H1 (cell line): ENCODE results near the gene NCF4.

Experiments used
- BRCA1 ChIP-seq: IDR thresholded peaks from 2 replicates; pipeline ENCODE4 v1.6.1; 2012; ENCODE audit warnings: low read depth, low read length, improper control_type of control experiment
- CEBPB ChIP-seq: IDR thresholded peaks from 2 replicates; pipeline ENCODE4 v1.6.1; 2012; ENCODE audit warnings: low read depth, low read length
- CHD2 ChIP-seq: IDR thresholded peaks from 2 replicates; pipeline ENCODE4 v1.6.1; 2012; ENCODE audit warnings: low read length, improper control_type of control experiment
- EGR1 ChIP-seq: IDR thresholded peaks from 2 replicates; pipeline ENCODE4 v1.6.1; 2011; ENCODE audit warnings: low read depth, low read length, borderline replicate concordance
- EP300 ChIP-seq, 2 experiments: IDR thresholded peaks; 1 replicate in 1 of 2; 2 replicates in 1 of 2; pipeline ENCODE4 v1.6.1; 2011 to 2012; ENCODE audit warnings: low read depth in 2 of 2, low read length in 2 of 2, mild to moderate bottlenecking in 2 of 2, borderline replicate concordance in 1 of 2, inconsistent platforms in 1 of 2, moderate library complexity in 1 of 2
- EZH2 ChIP-seq: fragments of 200-600 bp; sonication (generic); IDR thresholded peaks from 2 replicates; pipeline ENCODE4 v1.7.1; 2012; ENCODE audit warnings: low read depth, mild to moderate bottlenecking, moderate library complexity, low read length, inconsistent platforms; ENCODE audit not compliant: severe bottlenecking
- GTF2F1 ChIP-seq: IDR thresholded peaks from 2 replicates; pipeline ENCODE4 v1.6.1; 2012; ENCODE audit warnings: low read depth, low read length, improper control_type of control experiment, borderline replicate concordance
- NRF1 ChIP-seq: IDR thresholded peaks from 2 replicates; pipeline ENCODE4 v1.6.1; 2011; ENCODE audit warnings: mild to moderate bottlenecking, low read depth, low read length, improper control_type of control experiment
- POLR2A ChIP-seq, 2 experiments: IDR thresholded peaks; 1 replicate in 1 of 2; 2 replicates in 1 of 2; pipeline ENCODE4 v1.6.1; 2011; ENCODE audit warnings: low read depth in 2 of 2, low read length in 2 of 2, mild to moderate bottlenecking in 2 of 2; ENCODE audit errors: control extremely low read depth in 1 of 2
- TAF1 ChIP-seq: IDR thresholded peaks from 2 replicates; pipeline ENCODE4 v1.6.1; 2011; ENCODE audit warnings: mild to moderate bottlenecking, low read depth, low read length
- YY1 ChIP-seq: IDR thresholded peaks from 2 replicates; pipeline ENCODE4 v1.6.1; 2011; ENCODE audit warnings: low read depth, mild to moderate bottlenecking, low read length
- ZNF274 ChIP-seq: IDR thresholded peaks from 2 replicates; pipeline ENCODE4 v1.7.0; 2012; ENCODE audit warnings: low read length, borderline replicate concordance; ENCODE audit errors: extremely low read depth
- TF ChIP-seq, protein P1 (sequence below): IDR thresholded peaks from 2 replicates; pipeline ENCODE4 v1.6.1; 2012; ENCODE audit warnings: low read length, inconsistent platforms
- TF ChIP-seq, protein P2 (sequence below), 3 experiments: IDR thresholded peaks; 1 replicate in 2 of 3; 2 replicates in 1 of 3; pipeline versions ENCODE4 v1.5.1 to v1.6.1; 2011; ENCODE audit warnings: low read length in 3 of 3, mild to moderate bottlenecking in 3 of 3, inconsistent platforms in 2 of 3, low read depth in 1 of 3, moderate library complexity in 1 of 3; ENCODE audit not compliant: insufficient read depth in 1 of 3; ENCODE audit errors: control extremely low read depth in 1 of 3

DNA sequence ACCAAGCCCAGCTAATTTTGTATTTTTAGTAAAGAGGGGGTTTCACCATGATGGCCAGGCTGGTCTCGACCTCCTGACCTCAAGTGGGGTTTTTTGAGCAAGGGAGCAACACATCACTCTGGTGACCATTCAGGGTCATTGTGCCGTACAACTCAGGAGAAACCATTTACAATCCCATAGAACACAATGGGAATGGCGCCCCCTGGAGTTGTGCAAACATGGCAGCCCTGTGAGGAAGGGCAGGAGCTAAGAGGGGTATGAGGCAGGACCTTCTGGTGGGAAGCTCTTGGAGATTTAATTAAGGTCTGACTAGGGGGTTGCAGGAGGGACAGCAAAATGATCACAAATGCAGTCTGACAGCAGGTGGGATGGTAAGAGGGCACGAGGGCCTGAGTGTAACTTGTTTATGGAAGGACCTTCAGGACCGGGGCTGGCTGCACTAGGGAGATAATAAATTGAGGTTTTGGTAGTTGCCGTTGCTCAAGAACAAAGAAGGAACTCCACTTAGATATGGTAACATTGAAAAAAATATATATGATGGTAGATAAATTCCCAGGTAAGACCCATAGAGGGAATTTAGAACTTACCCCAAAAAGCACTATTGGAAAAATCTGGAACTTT, 43.6 kb downstream of the NCF4 start:
- TF ChIP-seq POLR2A (IDR thresholded peaks at IDR 0.05; ENCODE audit: control extremely low read depth in 1 of 2, low read depth in 2 of 2, low read length in 2 of 2) (no peak), GTF2F1 (no peak), EGR1 (no peak), CEBPB (no peak), ZNF274 (no peak), CHD2 (no peak), YY1 (no peak), NRF1 (no peak), TAF1 (no peak), EZH2 (no peak), EP300 (IDR thresholded peaks at IDR 0.05; ENCODE audit: borderline replicate concordance in 1 of 2, low read depth in 2 of 2, low read length in 2 of 2) (no peak), BRCA1 (no peak)
- TF ChIP-seq, protein P1, sequence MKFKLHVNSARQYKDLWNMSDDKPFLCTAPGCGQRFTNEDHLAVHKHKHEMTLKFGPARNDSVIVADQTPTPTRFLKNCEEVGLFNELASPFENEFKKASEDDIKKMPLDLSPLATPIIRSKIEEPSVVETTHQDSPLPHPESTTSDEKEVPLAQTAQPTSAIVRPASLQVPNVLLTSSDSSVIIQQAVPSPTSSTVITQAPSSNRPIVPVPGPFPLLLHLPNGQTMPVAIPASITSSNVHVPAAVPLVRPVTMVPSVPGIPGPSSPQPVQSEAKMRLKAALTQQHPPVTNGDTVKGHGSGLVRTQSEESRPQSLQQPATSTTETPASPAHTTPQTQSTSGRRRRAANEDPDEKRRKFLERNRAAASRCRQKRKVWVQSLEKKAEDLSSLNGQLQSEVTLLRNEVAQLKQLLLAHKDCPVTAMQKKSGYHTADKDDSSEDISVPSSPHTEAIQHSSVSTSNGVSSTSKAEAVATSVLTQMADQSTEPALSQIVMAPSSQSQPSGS: no peak
- TF ChIP-seq, protein P2, sequence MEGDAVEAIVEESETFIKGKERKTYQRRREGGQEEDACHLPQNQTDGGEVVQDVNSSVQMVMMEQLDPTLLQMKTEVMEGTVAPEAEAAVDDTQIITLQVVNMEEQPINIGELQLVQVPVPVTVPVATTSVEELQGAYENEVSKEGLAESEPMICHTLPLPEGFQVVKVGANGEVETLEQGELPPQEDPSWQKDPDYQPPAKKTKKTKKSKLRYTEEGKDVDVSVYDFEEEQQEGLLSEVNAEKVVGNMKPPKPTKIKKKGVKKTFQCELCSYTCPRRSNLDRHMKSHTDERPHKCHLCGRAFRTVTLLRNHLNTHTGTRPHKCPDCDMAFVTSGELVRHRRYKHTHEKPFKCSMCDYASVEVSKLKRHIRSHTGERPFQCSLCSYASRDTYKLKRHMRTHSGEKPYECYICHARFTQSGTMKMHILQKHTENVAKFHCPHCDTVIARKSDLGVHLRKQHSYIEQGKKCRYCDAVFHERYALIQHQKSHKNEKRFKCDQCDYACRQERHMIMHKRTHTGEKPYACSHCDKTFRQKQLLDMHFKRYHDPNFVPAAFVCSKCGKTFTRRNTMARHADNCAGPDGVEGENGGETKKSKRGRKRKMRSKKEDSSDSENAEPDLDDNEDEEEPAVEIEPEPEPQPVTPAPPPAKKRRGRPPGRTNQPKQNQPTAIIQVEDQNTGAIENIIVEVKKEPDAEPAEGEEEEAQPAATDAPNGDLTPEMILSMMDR (IDR thresholded peaks at IDR 0.05; ENCODE audit: control extremely low read depth in 1 of 3, insufficient read depth in 1 of 3, low read depth in 1 of 3, low read length in 3 of 3): peak; percentile 15 to 34 (median 24); a peak in 2 of 4 replicates
